Kidney tubule cell (primary cell): ENCODE results near the gene OR6Q1.
A peak's percentile ranks its signal among the peaks of the same experiment; 100 is the strongest.

Source experiments
- DNase-seq: peaks from one replicate; pipeline ENCODE4 v3.0.0-alpha.2; 2018; ENCODE audit warnings: low spot score

Gene OR6Q1

DNA sequence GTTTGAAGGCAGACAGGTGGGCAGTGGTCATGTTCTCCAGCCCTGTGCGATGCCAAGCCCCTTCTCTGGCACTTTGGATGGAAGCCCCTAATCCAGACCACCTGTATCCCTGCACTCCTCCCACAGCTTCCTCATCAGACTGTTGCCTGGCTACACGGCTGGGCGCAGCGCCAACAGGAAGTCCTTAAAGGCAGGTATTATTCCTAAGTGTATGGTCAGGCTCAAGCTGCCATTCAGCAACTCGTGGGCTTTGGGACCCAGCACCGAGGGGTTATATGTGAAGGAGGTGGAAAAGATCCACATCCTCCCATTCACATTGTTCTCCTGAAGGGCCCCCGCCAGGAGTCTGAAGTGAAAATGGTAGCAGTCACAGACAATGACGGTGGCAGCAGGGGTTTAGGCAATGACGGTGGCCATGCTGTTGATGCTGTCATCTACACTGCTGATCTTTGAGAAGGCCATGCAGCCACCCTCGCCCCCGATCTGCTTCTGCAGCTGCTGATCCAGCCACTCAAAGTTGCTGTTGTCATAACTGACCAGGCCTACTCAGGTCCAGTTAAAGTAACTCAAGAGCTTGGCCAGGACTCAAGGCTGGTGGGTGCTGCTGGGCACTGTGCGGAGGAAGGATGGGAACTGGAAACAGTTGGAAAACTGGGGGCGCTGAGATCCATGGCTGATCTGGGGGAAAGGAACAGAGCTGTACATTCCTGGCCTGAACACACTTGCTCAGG is 27.7 kb downstream of the OR6Q1 start:
- peak; percentile 67 for DNase-seq

DNA sequence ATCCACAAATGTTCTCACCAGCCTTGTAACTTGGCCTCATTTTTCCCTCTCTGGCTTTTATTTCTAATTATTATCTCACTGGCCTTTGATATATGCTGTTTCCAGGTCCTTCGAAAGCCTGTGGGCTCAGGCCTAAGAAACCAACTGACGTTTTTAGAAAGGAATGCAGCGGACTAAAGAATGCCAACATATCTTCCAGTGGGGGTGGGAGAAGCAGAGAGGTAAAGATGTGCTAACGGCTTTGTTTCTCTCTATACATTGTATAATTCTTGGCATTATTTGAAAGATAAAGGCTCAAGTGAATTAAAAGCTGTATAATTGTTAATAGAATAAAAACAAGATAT is 28.2 kb downstream of the OR6Q1 start:
- DNase-seq = peak; percentile 94

GRCh38 chr11:58060535-58060934 is 29.8 kb downstream of the OR6Q1 start:
- peak; percentile 82 for DNase-seq

GRCh38 chr11:58060939-58061672 is 30.4 kb downstream of the OR6Q1 start:
- peak; percentile 95 for DNase-seq

- DNase-seq = peak; percentile 99
Measured at GRCh38 chr11:58061813-58062212, 31.1 kb downstream of the OR6Q1 start.

- DNase-seq = peak; percentile 44
Measured at GRCh38 chr11:58067685-58068084, 36.9 kb downstream of the OR6Q1 start.

GRCh38 chr11:58068655-58069054 is 37.9 kb downstream of the OR6Q1 start:
- no peak for DNase-seq

DNA sequence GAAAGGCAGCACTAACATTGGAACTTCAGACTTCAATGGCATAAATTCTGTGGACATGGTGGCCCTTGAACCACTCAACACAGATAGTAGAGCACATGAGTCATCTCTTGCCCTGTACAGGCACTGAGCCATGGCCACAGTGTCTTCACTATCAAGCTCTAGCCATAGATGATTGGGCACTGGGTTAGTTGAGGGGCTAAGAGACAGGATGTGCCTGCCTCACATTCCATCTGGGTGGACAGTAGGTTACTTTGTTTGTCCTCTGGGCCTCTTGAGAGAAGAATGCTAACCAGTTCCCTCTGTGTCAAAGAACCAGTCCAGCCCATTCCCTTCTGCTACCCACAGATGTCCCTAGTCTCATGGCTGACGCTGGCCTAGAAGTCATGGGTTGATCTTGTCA is 39.8 kb downstream of the OR6Q1 start:
- DNase-seq = peak; percentile 53

DNA sequence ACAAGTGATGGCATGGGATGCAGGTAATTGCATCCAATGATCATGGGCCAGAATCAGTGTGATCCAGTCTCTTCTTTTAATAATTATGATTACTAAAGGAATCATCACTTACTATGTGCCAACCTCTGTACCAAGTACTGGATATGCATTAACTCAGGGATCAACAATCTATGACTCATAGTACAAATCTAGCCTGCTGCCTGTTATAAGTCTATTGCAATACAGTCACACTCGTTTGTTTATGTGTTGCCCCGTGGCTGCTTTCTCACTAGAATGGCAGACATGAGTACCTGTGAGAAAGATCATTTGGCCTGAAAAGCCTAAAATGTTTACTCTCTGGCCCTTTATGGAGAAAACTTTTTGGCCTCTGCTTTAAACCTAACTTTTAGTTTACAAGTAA is 45.0 kb downstream of the OR6Q1 start:
- peak; percentile 70 for DNase-seq
